ENCODE results near the gene KCTD16. TPM values are rescaled to one million over a fixed set of nuclear protein-coding genes. Genes with fewer than 3 reads are reported as not detected.

The KCTD16 gene
- total RNA-seq, 2 donors from 2014 or later, result 0.29 to 0.44 TPM

DNA sequence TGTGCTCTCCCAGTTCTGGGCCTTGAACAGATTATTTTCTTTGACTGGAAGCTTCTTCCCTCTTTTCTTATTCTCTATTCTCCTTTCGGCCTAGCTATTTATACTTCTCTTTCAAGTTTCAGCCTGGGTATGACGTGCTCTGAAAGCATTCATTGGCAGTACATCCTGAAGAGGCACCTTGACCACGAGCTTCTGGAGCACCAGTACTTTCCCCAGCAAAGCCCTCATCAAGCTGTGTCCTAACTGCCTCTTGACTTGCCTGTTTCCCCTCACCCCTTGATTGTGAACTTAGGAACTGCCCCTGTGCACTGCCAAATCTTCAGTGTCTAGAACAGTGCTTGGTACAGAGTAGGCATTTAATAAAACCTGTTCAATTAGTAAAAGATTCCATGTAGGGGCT is 154.9 kb downstream of the KCTD16 start:
- Histone ChIP-seq H3K4me1 (ENCODE audit: control insufficient read depth, insufficient read depth, low read length) (no peaks in the 10 kb centered on the region), H3K27me3 (ENCODE audit: control insufficient read depth, insufficient read depth, low read length, poor library complexity, severe bottlenecking) (no peaks in the 10 kb centered on the region), H3K27ac (ENCODE audit: low read depth, low read length) (no peak overlapping the region), H3K9me3 (ENCODE audit: control insufficient read depth, low read length) (no peaks in the 10 kb centered on the region), H3K36me3 (ENCODE audit: control insufficient read depth, insufficient read depth, low read length) (no peaks in the 10 kb centered on the region), H3K9ac (ENCODE audit: extremely low read depth, low read length, poor library complexity, severe bottlenecking) (no peak overlapping the region), H3K4me3 (ENCODE audit: low read length) (no peak overlapping the region)
- H3K27me3 Mint-ChIP-seq (ENCODE audit: insufficient read depth), result no peaks in the 10 kb centered on the region
- no peaks in the 10 kb centered on the region for H3K36me3 Mint-ChIP-seq (ENCODE audit: low read depth)
- H3K27ac Mint-ChIP-seq, result no peak overlapping the region
- H3K4me3 Mint-ChIP-seq, result no peak overlapping the region
- TF ChIP-seq, protein P1, sequence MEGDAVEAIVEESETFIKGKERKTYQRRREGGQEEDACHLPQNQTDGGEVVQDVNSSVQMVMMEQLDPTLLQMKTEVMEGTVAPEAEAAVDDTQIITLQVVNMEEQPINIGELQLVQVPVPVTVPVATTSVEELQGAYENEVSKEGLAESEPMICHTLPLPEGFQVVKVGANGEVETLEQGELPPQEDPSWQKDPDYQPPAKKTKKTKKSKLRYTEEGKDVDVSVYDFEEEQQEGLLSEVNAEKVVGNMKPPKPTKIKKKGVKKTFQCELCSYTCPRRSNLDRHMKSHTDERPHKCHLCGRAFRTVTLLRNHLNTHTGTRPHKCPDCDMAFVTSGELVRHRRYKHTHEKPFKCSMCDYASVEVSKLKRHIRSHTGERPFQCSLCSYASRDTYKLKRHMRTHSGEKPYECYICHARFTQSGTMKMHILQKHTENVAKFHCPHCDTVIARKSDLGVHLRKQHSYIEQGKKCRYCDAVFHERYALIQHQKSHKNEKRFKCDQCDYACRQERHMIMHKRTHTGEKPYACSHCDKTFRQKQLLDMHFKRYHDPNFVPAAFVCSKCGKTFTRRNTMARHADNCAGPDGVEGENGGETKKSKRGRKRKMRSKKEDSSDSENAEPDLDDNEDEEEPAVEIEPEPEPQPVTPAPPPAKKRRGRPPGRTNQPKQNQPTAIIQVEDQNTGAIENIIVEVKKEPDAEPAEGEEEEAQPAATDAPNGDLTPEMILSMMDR (conservative IDR thresholded peaks at IDR 0.05), result no peak
- 85 to 90% methylated on average over 2 to 3 of the region's 3 CpGs for WGBS, 2 experiments (ENCODE audit: insufficient coverage in 1 of 2, insufficient read length in 1 of 2)
- H3K4me1 Mint-ChIP-seq, result no peaks in the 10 kb centered on the region
- H3K9me3 Mint-ChIP-seq, result no peaks in the 10 kb centered on the region
- DNase-seq, result no peak

DNA sequence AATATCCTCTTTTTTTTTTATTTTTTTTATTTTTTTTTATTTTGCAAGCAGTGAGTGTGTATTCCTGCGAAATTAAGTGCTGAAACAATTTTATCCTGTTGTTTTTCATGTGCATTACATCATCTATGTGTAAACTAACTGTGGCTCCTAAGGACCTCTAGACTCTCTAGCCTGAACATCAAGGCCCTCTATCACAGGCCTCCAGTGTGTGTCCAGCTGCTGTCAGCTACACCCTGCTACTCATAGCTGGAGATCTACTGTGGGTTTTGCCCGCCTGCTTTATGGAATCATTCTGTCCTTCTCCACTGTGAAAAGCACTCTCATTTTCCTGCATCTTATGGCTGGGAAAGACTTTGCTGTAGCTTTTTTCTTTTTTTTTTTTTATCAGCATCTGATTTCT is 157.8 kb downstream of the KCTD16 start:
- H3K27me3 Mint-ChIP-seq (ENCODE audit: insufficient read depth), result no peaks in the 10 kb centered on the region
- Histone ChIP-seq H3K36me3 (ENCODE audit: control insufficient read depth, insufficient read depth, low read length) (no peaks in the 10 kb centered on the region), H3K4me1 (ENCODE audit: control insufficient read depth, insufficient read depth, low read length) (no peaks in the 10 kb centered on the region), H3K9me3 (ENCODE audit: control insufficient read depth, low read length) (no peaks in the 10 kb centered on the region), H3K27me3 (ENCODE audit: control insufficient read depth, insufficient read depth, low read length, poor library complexity, severe bottlenecking) (no peaks in the 10 kb centered on the region), H3K4me3 (ENCODE audit: low read length) (no peak overlapping the region), H3K27ac (ENCODE audit: low read depth, low read length) (no peak overlapping the region), H3K9ac (ENCODE audit: extremely low read depth, low read length, poor library complexity, severe bottlenecking) (no peak overlapping the region)
- no peak overlapping the region for H3K27ac Mint-ChIP-seq
- 86 to 91% methylated on average over 2 of the region's 2 CpGs for WGBS, 2 experiments (ENCODE audit: insufficient coverage in 1 of 2, insufficient read length in 1 of 2)
- TF ChIP-seq, protein P1 (conservative IDR thresholded peaks at IDR 0.05), result no peak
- H3K9me3 Mint-ChIP-seq, result no peaks in the 10 kb centered on the region
- no peak for DNase-seq
- no peak overlapping the region for H3K4me3 Mint-ChIP-seq
- H3K36me3 Mint-ChIP-seq (ENCODE audit: low read depth), result no peaks in the 10 kb centered on the region
- no peaks in the 10 kb centered on the region for H3K4me1 Mint-ChIP-seq

DNA sequence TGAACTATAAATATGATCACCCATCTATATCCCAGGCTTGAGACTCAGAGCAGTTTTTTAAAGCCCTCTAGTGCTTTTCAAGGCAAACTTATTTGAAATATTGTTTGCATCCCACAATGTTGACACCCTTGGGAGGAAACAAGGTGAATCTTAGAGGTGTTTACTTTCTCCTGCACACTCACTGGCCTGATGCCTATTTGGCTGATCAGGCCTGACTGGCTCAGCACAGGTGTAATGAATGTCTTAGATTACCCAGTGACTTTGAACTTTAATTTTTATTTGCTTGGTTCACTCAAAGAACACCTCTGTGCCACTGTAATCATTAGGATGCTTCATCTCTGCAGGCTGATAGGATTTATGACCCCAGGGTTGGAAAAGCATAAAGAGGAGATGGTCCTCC is 158.3 kb downstream of the KCTD16 start:
- Histone ChIP-seq H3K9me3 (ENCODE audit: control insufficient read depth, low read length) (no peaks in the 10 kb centered on the region), H3K27me3 (ENCODE audit: control insufficient read depth, insufficient read depth, low read length, poor library complexity, severe bottlenecking) (no peaks in the 10 kb centered on the region), H3K36me3 (ENCODE audit: control insufficient read depth, insufficient read depth, low read length) (no peaks in the 10 kb centered on the region), H3K27ac (ENCODE audit: low read depth, low read length) (no peak overlapping the region), H3K4me3 (ENCODE audit: low read length) (no peak overlapping the region), H3K4me1 (ENCODE audit: control insufficient read depth, insufficient read depth, low read length) (no peaks in the 10 kb centered on the region), H3K9ac (ENCODE audit: extremely low read depth, low read length, poor library complexity, severe bottlenecking) (no peak overlapping the region)
- Mint-ChIP-seq H3K27ac (no peak overlapping the region), H3K4me3 (no peak overlapping the region), H3K27me3 (ENCODE audit: insufficient read depth) (no peaks in the 10 kb centered on the region), H3K4me1 (no peaks in the 10 kb centered on the region), H3K9me3 (no peaks in the 10 kb centered on the region), H3K36me3 (ENCODE audit: low read depth) (no peaks in the 10 kb centered on the region)
- DNase-seq, result no peak
- TF ChIP-seq, protein P1 (conservative IDR thresholded peaks at IDR 0.05), result no peak

Measured in endodermal cell (in vitro differentiated cells).